Measurements from ENCODE around the gene IFIT2. TPM values are rescaled to one million over a fixed set of nuclear protein-coding genes. Genes with fewer than 3 reads are reported as not detected.

The IFIT2 gene
- total RNA-seq, 1 experiment from 2014 or later: 40.8 TPM

- no peaks in the 10 kb centered on the region for H3K27me3 Mint-ChIP-seq (ENCODE audit: unreplicated experiment)
- H3K27ac Mint-ChIP-seq (ENCODE audit: unreplicated experiment): peak overlapping the region; percentile 44
- TF ChIP-seq CTCF (IDR thresholded peaks at IDR 0.05; ENCODE audit: unreplicated experiment): no peak
- H3K36me3 Mint-ChIP-seq (ENCODE audit: insufficient read depth, unreplicated experiment): peaks cover 5% of the 10 kb centered on the region
- H3K4me1 Mint-ChIP-seq (ENCODE audit: low read depth, unreplicated experiment): peaks cover 73% of the 10 kb centered on the region
- intact Hi-C loops (cut with micrococcal nuclease; ENCODE audit: unreplicated experiment): loop anchor here (2.0 kb wide), 2 partner anchors 21 to 71 kb away; no protein-coding TSS in a partner anchor
- H3K9me3 Mint-ChIP-seq (ENCODE audit: low read depth, unreplicated experiment): no peaks in the 10 kb centered on the region
- DNase-seq: peak; percentile 51
- BruUV-seq (replicated peaks): no TSS peak
- H3K4me3 Mint-ChIP-seq (ENCODE audit: low read depth, unreplicated experiment): peak overlapping the region; percentile 2
- CTCF ChIA-PET: interaction anchor here (1.9 kb wide), 1 partner anchor 90 kb away, joined by 6 read pairs; no protein-coding TSS in a partner anchor
Measured at GRCh38 chr10:89279421-89279869, 22.4 kb upstream of the IFIT2 start.

GRCh38 chr10:89280508-89280907 lies 21.3 kb upstream of the IFIT2 start:
- intact Hi-C loops (cut with micrococcal nuclease; ENCODE audit: unreplicated experiment): no loop called here
- no peak for TF ChIP-seq CTCF (IDR thresholded peaks at IDR 0.05; ENCODE audit: unreplicated experiment)
- peaks cover 5% of the 10 kb centered on the region for H3K36me3 Mint-ChIP-seq (ENCODE audit: insufficient read depth, unreplicated experiment)
- H3K4me1 Mint-ChIP-seq (ENCODE audit: low read depth, unreplicated experiment): peaks cover 73% of the 10 kb centered on the region
- no TSS peak for BruUV-seq (replicated peaks)
- H3K27ac Mint-ChIP-seq (ENCODE audit: unreplicated experiment): no peak overlapping the region
- no peak for DNase-seq
- CTCF ChIA-PET: no interaction called here
- no peaks in the 10 kb centered on the region for H3K9me3 Mint-ChIP-seq (ENCODE audit: low read depth, unreplicated experiment)
- no peak overlapping the region for H3K4me3 Mint-ChIP-seq (ENCODE audit: low read depth, unreplicated experiment)
- H3K27me3 Mint-ChIP-seq (ENCODE audit: unreplicated experiment): no peaks in the 10 kb centered on the region

- Mint-ChIP-seq H3K4me3 (ENCODE audit: low read depth, unreplicated experiment) (no peak overlapping the region), H3K36me3 (ENCODE audit: insufficient read depth, unreplicated experiment) (peaks cover 5% of the 10 kb centered on the region), H3K9me3 (ENCODE audit: low read depth, unreplicated experiment) (no peaks in the 10 kb centered on the region), H3K4me1 (ENCODE audit: low read depth, unreplicated experiment) (peaks cover 69% of the 10 kb centered on the region), H3K27me3 (ENCODE audit: unreplicated experiment) (no peaks in the 10 kb centered on the region), H3K27ac (ENCODE audit: unreplicated experiment) (peak overlapping the region; percentile 52)
- intact Hi-C loops (cut with micrococcal nuclease; ENCODE audit: unreplicated experiment): no loop called here
- no peak for TF ChIP-seq CTCF (IDR thresholded peaks at IDR 0.05; ENCODE audit: unreplicated experiment)
- no peak for DNase-seq
- CTCF ChIA-PET: no interaction called here
- BruUV-seq (replicated peaks): no TSS peak
Measured at GRCh38 chr10:89281606-89282395, 20.0 kb upstream of the IFIT2 start.

GRCh38 chr10:89283025-89283935 lies 18.6 kb upstream of the IFIT2 start:
- Mint-ChIP-seq H3K4me1 (ENCODE audit: low read depth, unreplicated experiment) (peaks cover 55% of the 10 kb centered on the region), H3K27me3 (ENCODE audit: unreplicated experiment) (no peaks in the 10 kb centered on the region), H3K9me3 (ENCODE audit: low read depth, unreplicated experiment) (no peaks in the 10 kb centered on the region), H3K27ac (ENCODE audit: unreplicated experiment) (peak overlapping the region; percentile 78), H3K4me3 (ENCODE audit: low read depth, unreplicated experiment) (no peak overlapping the region), H3K36me3 (ENCODE audit: insufficient read depth, unreplicated experiment) (peaks cover 5% of the 10 kb centered on the region)
- CTCF ChIA-PET: interaction anchor here (1.0 kb wide), 1 partner anchor 21 kb away, joined by 4 read pairs; no protein-coding TSS in a partner anchor
- intact Hi-C loops (cut with micrococcal nuclease; ENCODE audit: unreplicated experiment): no loop called here
- DNase-seq: no peak
- no TSS peak for BruUV-seq (replicated peaks)
- no peak for TF ChIP-seq CTCF (IDR thresholded peaks at IDR 0.05; ENCODE audit: unreplicated experiment)
